PC-3 (cell line): ENCODE measurements around the gene NPNT. TPM values are rescaled to one million over a fixed set of nuclear protein-coding genes. Genes with fewer than 3 reads are reported as not detected.

ENCODE experiments used
- ATAC-seq: fragments of 200-7000 bp; cut with Tn5 transposase; 2 replicates; pipeline ENCODE4 v1.9.1; 2020; ENCODE audit warnings: mild to moderate bottlenecking, moderate library complexity
- BruUV-seq: library from RNA; stranded (reverse); fragments of 400-500 nt; replicated peaks from 2 replicates; lab custom pipeline; 2021; lab: Mats Ljungman, UMichigan
- CTCF ChIA-PET: fragments of 300-600 bp; sonication (Branson Sonifier 250); formaldehyde crosslinking; loops from one replicate; lab custom pipeline; 2022; ENCODE audit warnings: antibody characterized with exemption; lab: Charles Lee
- POLR2A ChIA-PET: fragments of 300-600 bp; sonication (Branson Sonifier 250); formaldehyde crosslinking; loops from one replicate; lab custom pipeline; 2022; ENCODE audit warnings: antibody characterized with exemption; ENCODE audit not compliant: unreplicated experiment; lab: Charles Lee
- DNase-seq: peaks from one replicate; pipeline ENCODE4 v3.0.0-alpha.2; 2015
- H2AFZ ChIP-seq: fragments of 300-600 bp; sonication (generic); 2 replicates; pipeline ENCODE4 v1.6.0; 2016; ENCODE audit warnings: antibody characterized with exemption, low read length
- H3F3A ChIP-seq: fragments of 300-600 bp; sonication (generic); one replicate; pipeline ENCODE4 v1.6.0; 2017; ENCODE audit warnings: antibody characterized with exemption, low read length, control low read depth, mild to moderate bottlenecking; ENCODE audit not compliant: unreplicated experiment
- H3K27ac ChIP-seq: fragments of 300-600 bp; sonication (generic); 2 replicates; pipeline ENCODE4 v1.5.1; 2016; ENCODE audit warnings: mild to moderate bottlenecking, low read length
- H3K27me3 ChIP-seq: fragments of 300-600 bp; sonication (generic); 2 replicates; pipeline ENCODE4 v1.6.1; 2016; ENCODE audit warnings: low read length, mixed read lengths
- H3K36me3 ChIP-seq: fragments of 300-600 bp; sonication (generic); 2 replicates; pipeline ENCODE4 v1.6.1; 2016; ENCODE audit warnings: low read depth, mixed run types, low read length, mixed read lengths
- H3K4me1 ChIP-seq: fragments of 300-600 bp; sonication (generic); 2 replicates; pipeline ENCODE4 v1.5.1; 2016; ENCODE audit warnings: low read length; ENCODE audit not compliant: insufficient read depth
- H3K4me2 ChIP-seq: fragments of 300-600 bp; sonication (generic); 2 replicates; pipeline ENCODE4 v1.6.0; 2016; ENCODE audit warnings: low read length
- H3K4me3 ChIP-seq: fragments of 300-600 bp; sonication (generic); 2 replicates; pipeline ENCODE4 v1.5.1; 2016; ENCODE audit warnings: mild to moderate bottlenecking, low read length, mixed read lengths
- H3K79me2 ChIP-seq: fragments of 300-600 bp; sonication (generic); 2 replicates; pipeline ENCODE4 v1.6.1; 2017; ENCODE audit warnings: low read length, mixed read lengths
- H3K9ac ChIP-seq: fragments of 300-600 bp; sonication (generic); 2 replicates; pipeline ENCODE4 v1.6.0; 2016; ENCODE audit warnings: mild to moderate bottlenecking, low read length
- H3K9me2 ChIP-seq: fragments of 300-600 bp; sonication (generic); replicated peaks from 2 replicates; pipeline ENCODE4 v1.6.1; 2016; ENCODE audit warnings: mixed run types, low read length, mixed read lengths
- H3K9me3 ChIP-seq: fragments of 300-600 bp; sonication (generic); 2 replicates; pipeline ENCODE4 v1.6.1; 2016; ENCODE audit warnings: low read length, mixed read lengths
- H4K20me1 ChIP-seq: fragments of 300-600 bp; sonication (generic); 2 replicates; pipeline ENCODE4 v1.6.1; 2016; ENCODE audit warnings: low read length, mixed read lengths
- EZH2 ChIP-seq: fragments of 300-600 bp; sonication (generic); IDR thresholded peaks from one replicate; pipeline ENCODE4 v1.6.1; 2017; ENCODE audit warnings: antibody characterized with exemption, mild to moderate bottlenecking, low read length; ENCODE audit not compliant: unreplicated experiment
- EZH2phosphoT487 ChIP-seq: fragments of 300-600 bp; sonication (generic); IDR thresholded peaks from 2 replicates; pipeline ENCODE4 v1.6.1; 2018; ENCODE audit warnings: mild to moderate bottlenecking, antibody characterized with exemption, low read length, borderline replicate concordance
- intact Hi-C: fragments of 100-400 bp; cut with micrococcal nuclease; formaldehyde crosslinking; loops from 2 replicates; pipeline ENCODE4 v1.9.0; 2023
- total RNA-seq: library from RNA; depleted of rRNA; stranded (reverse); fragments of >200 nt; gene quantifications from 2 replicates; pipeline ENCODE4 v1.2.3, GENCODE V29; 2014
- TF ChIP-seq, protein P1 (sequence below): fragments of 300-600 bp; sonication (generic); conservative IDR thresholded peaks from 2 replicates; pipeline ENCODE4 v1.5.1; 2017; ENCODE audit warnings: antibody characterized with exemption, low read depth, mild to moderate bottlenecking, low read length

NPNT gene
- total RNA-seq, 1 experiment from 2014 or later = 29.7 TPM

DNA sequence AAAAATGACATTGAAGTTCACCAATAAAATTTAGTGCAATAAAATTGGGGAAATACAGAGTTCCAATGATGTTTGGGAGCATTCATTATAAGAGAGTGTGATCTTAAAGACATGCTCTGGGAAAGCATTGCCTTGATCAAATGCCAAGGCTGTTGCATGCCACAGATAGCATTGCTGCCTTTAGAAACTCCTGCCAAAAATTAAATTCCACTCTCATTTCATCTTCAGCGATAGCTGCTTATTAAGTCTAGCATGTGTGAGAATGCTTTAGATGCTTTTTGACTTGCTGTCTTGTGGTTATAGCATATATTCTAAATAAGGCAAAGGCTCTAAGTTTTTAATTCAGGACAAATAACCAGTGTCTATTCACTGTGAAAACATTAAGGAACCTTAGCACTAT lies 49.3 kb downstream of the NPNT start:
- H3K4me3 ChIP-seq = no peak overlapping the region
- POLR2A ChIA-PET = no interaction called here
- H3K27ac ChIP-seq = no peak overlapping the region
- ATAC-seq (no peak), DNase-seq (no peak)
- TF ChIP-seq EZH2phosphoT487 (no peak), EZH2 (no peak)
- TF ChIP-seq, protein P1, sequence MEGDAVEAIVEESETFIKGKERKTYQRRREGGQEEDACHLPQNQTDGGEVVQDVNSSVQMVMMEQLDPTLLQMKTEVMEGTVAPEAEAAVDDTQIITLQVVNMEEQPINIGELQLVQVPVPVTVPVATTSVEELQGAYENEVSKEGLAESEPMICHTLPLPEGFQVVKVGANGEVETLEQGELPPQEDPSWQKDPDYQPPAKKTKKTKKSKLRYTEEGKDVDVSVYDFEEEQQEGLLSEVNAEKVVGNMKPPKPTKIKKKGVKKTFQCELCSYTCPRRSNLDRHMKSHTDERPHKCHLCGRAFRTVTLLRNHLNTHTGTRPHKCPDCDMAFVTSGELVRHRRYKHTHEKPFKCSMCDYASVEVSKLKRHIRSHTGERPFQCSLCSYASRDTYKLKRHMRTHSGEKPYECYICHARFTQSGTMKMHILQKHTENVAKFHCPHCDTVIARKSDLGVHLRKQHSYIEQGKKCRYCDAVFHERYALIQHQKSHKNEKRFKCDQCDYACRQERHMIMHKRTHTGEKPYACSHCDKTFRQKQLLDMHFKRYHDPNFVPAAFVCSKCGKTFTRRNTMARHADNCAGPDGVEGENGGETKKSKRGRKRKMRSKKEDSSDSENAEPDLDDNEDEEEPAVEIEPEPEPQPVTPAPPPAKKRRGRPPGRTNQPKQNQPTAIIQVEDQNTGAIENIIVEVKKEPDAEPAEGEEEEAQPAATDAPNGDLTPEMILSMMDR = no peak
- H3K9me2 ChIP-seq = no peaks in the 10 kb centered on the region
- H3K79me2 ChIP-seq = no peaks in the 10 kb centered on the region
- no peak overlapping the region for H2AFZ ChIP-seq
- H3K9me3 ChIP-seq = no peaks in the 10 kb centered on the region
- no peaks in the 10 kb centered on the region for H3K4me1 ChIP-seq
- H3F3A ChIP-seq = no peaks in the 10 kb centered on the region
- intact Hi-C loops = no loop called here
- no peaks in the 10 kb centered on the region for H4K20me1 ChIP-seq
- H3K36me3 ChIP-seq = peaks cover 6% of the 10 kb centered on the region; the same call in 1 of the 2 replicates
- BruUV-seq = no TSS peak
- no peaks in the 10 kb centered on the region for H3K27me3 ChIP-seq
- no peak overlapping the region for H3K4me2 ChIP-seq
- CTCF ChIA-PET = no interaction called here
- no peak overlapping the region for H3K9ac ChIP-seq

DNA sequence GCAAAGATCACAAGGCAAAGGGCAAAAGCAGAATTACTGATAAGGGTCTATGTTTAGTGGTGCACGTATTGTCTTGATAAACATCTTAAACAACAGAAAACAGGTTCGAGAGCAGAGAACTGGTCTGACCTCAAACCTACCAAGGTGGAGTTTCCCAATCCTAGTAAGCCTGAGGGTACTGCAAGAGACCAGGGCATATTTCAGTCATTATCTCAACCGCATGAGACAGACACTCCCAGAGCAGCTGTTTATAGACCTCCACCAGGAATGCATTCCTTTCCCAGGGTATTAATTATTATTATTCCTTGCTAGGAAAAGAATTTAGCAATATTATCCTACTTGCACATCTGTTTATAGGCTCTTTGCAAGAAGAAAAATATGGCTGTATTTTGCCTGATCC lies 51.5 kb downstream of the NPNT start:
- CTCF ChIA-PET = no interaction called here

DNA sequence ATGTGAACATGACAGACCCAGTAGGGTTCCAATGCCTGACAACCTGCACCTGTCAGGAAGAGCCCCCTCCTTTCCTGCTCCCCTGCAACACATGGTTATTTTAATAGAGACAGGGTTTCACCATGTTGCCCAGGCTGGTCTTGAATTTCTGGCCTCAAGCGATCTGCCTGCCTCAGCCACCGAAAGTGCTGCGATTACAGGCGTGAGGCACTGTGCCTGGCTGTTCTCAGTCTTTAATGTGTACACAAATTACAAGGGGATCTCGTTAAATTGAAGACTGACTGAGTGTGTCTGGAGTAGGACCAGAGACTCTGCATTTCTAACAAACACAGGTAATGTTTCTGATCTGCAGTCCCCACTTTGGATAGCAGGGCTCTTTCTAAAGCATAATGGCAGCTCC lies 55.4 kb downstream of the NPNT start:
- Histone ChIP-seq H3K27me3 (no peaks in the 10 kb centered on the region), H2AFZ (no peak overlapping the region), H3K4me3 (no peak overlapping the region), H4K20me1 (no peaks in the 10 kb centered on the region), H3K79me2 (no peaks in the 10 kb centered on the region), H3K27ac (no peak overlapping the region), H3K36me3 (peaks cover 6% of the 10 kb centered on the region; the same call in 1 of the 2 replicates), H3K9me2 (no peaks in the 10 kb centered on the region), H3K4me2 (no peak overlapping the region), H3K9ac (no peak overlapping the region), H3K4me1 (no peaks in the 10 kb centered on the region), H3K9me3 (no peaks in the 10 kb centered on the region), H3F3A (no peaks in the 10 kb centered on the region)
- ATAC-seq (no peak), DNase-seq (no peak)
- no TSS peak for BruUV-seq
- intact Hi-C loops = no loop called here
- no peak for TF ChIP-seq EZH2phosphoT487
- no peak for TF ChIP-seq EZH2
- TF ChIP-seq, protein P1 = no peak
- ChIA-PET POLR2A (no interaction called here), CTCF (no interaction called here)

More for the DNA sequence above, 51.5 kb downstream of the NPNT start:
- peaks cover 6% of the 10 kb centered on the region; the same call in 1 of the 2 replicates for H3K36me3 ChIP-seq
- no peaks in the 10 kb centered on the region for H3K9me3 ChIP-seq
- H4K20me1 ChIP-seq = no peaks in the 10 kb centered on the region
- H2AFZ ChIP-seq = no peak overlapping the region
- intact Hi-C loops = no loop called here
- H3K27ac ChIP-seq = no peak overlapping the region
- no peak for ATAC-seq
- no peaks in the 10 kb centered on the region for H3F3A ChIP-seq
- no peak overlapping the region for H3K9ac ChIP-seq
- TF ChIP-seq EZH2phosphoT487 = no peak
- TF ChIP-seq, protein P1 = no peak
- BruUV-seq = no TSS peak
- POLR2A ChIA-PET = no interaction called here
- no peaks in the 10 kb centered on the region for H3K4me1 ChIP-seq
- H3K79me2 ChIP-seq = no peaks in the 10 kb centered on the region
- H3K4me2 ChIP-seq = no peak overlapping the region
- no peaks in the 10 kb centered on the region for H3K27me3 ChIP-seq
- no peak overlapping the region for H3K4me3 ChIP-seq
- DNase-seq = no peak
- H3K9me2 ChIP-seq = no peaks in the 10 kb centered on the region
